GM23248 (cell line): ENCODE results near the gene YKT6. TPM values are rescaled to one million over a fixed set of nuclear protein-coding genes. Genes with fewer than 3 reads are reported as not detected.
A peak's percentile ranks its signal among the peaks of the same experiment; 100 is the strongest.

Experiments used
- DNase-seq: peaks from one replicate; pipeline ENCODE4 v3.0.0-alpha.2; 2015
- H2AFZ ChIP-seq: fragments of 200-600 bp; sonication (generic); 2 replicates; pipeline ENCODE4 v1.6.1; 2016; ENCODE audit warnings: antibody characterized with exemption
- H3F3A ChIP-seq: fragments of 200-600 bp; sonication (generic); 2 replicates; pipeline ENCODE4 v1.6.1; 2016; ENCODE audit warnings: mild to moderate bottlenecking, antibody characterized with exemption, mixed run types; ENCODE audit not compliant: insufficient read depth
- H3K27ac ChIP-seq: fragments of 200-600 bp; sonication (generic); 2 replicates; pipeline ENCODE4 v1.5.1; 2016; ENCODE audit warnings: mild to moderate bottlenecking
- H3K27me3 ChIP-seq: fragments of 200-600 bp; sonication (generic); replicated peaks from 2 replicates; pipeline ENCODE4 v1.6.1; 2016; ENCODE audit warnings: mild to moderate bottlenecking; ENCODE audit not compliant: insufficient read depth
- H3K36me3 ChIP-seq: fragments of 200-600 bp; sonication (generic); 2 replicates; pipeline ENCODE4 v1.6.1; 2016; ENCODE audit warnings: low read depth, mild to moderate bottlenecking
- H3K4me1 ChIP-seq: fragments of 200-600 bp; sonication (generic); 2 replicates; pipeline ENCODE4 v1.6.1; 2016; ENCODE audit warnings: mild to moderate bottlenecking; ENCODE audit not compliant: insufficient read depth
- H3K4me2 ChIP-seq: fragments of 200-600 bp; sonication (generic); one replicate; pipeline ENCODE4 v1.6.1; 2016; ENCODE audit warnings: mild to moderate bottlenecking; ENCODE audit not compliant: unreplicated experiment
- H3K4me3 ChIP-seq: fragments of 200-600 bp; sonication (generic); 2 replicates; pipeline ENCODE4 v1.5.1; 2016; ENCODE audit warnings: mild to moderate bottlenecking
- H3K79me2 ChIP-seq: fragments of 200-600 bp; sonication (generic); 2 replicates; pipeline ENCODE4 v1.6.1; 2016; ENCODE audit warnings: mild to moderate bottlenecking; ENCODE audit not compliant: insufficient read depth
- H3K9ac ChIP-seq: fragments of 200-600 bp; sonication (generic); 2 replicates; pipeline ENCODE4 v1.6.1; 2016; ENCODE audit warnings: mild to moderate bottlenecking
- H3K9me2 ChIP-seq: fragments of 200-600 bp; sonication (generic); 2 replicates; pipeline ENCODE4 v1.6.1; 2016; ENCODE audit warnings: mixed run types, mild to moderate bottlenecking, moderate library complexity; ENCODE audit not compliant: insufficient read depth
- H3K9me3 ChIP-seq: fragments of 200-600 bp; sonication (generic); one replicate; pipeline ENCODE4 v1.6.1; 2017; ENCODE audit warnings: low read depth
- H4K20me1 ChIP-seq: fragments of 200-600 bp; sonication (generic); 2 replicates; pipeline ENCODE4 v1.6.0; 2016; ENCODE audit not compliant: insufficient read depth
- EZH2 ChIP-seq: fragments of 200-600 bp; sonication (generic); IDR thresholded peaks from 2 replicates; pipeline ENCODE4 v1.6.1; 2018; ENCODE audit warnings: antibody characterized with exemption, mild to moderate bottlenecking; ENCODE audit not compliant: insufficient read depth, poor library complexity, severe bottlenecking
- EZH2phosphoT487 ChIP-seq: fragments of 200-600 bp; sonication (generic); IDR thresholded peaks from 2 replicates; pipeline ENCODE4 v1.6.1; 2018; ENCODE audit warnings: antibody characterized with exemption, moderate library complexity, mild to moderate bottlenecking, low read depth; ENCODE audit not compliant: insufficient read depth
- WGBS, 2 experiments: methylation state at CpG; one replicate each; pipeline ENCODE4 v1.1.6; 2015 to 2017; ENCODE audit warnings: low lambda C conversion rate in 2 of 2, low coverage in 1 of 2; ENCODE audit errors: missing lambda C conversion rate in 2 of 2; 5-methylcytosine and 5-hydroxymethylcytosine counted together
- in situ Hi-C: fragments of 300-500 bp; cut with MboI; formaldehyde crosslinking; loops from 2 replicates; pipeline ENCODE4 v1.15.0; 2020
- polyA plus RNA-seq: library from polyadenylated mRNA; unstranded; fragments of >200 nt; fragmentation: Nextera tagmentation; extraction: Ambion mirVana; gene quantifications from 2 replicates; pipeline ENCODE4 v1.2.1, GENCODE V29; 2016
- total RNA-seq: library from RNA; depleted of rRNA; stranded (reverse); fragments of >200 nt; shearing (Covaris generic); gene quantifications from 2 replicates; pipeline ENCODE4 v1.2.3, GENCODE V29; 2014

Gene YKT6
- total and polyA plus RNA-seq, 2 experiments from 2014 or later = 108 to 148 TPM

DNA sequence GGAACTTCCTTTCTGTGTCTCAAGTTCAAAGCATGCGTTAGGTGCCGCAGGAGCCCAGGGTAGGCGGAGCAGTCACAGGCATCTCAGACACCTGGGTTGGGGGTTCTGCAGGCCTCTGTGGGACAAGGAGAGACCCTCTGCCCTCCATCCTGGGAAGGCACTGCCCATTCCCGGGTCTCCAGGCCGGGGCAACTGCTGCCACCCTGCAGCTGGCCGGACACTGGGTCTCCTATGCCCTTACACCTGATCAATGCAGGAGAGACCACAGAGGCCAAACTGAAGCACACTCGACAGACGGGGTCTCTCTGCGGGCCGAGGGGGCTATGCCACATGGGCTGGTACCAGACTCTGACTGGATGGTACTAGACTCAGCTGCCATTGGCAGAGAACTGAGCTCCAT lies 36.9 kb downstream of the YKT6 start:
- no peak overlapping the region for H3K27ac ChIP-seq
- WGBS, 2 experiments = 81 to 84% methylated on average over 10 of the region's 10 CpGs
- no peaks in the 10 kb centered on the region for H3K27me3 ChIP-seq
- H3K9me3 ChIP-seq = no peaks in the 10 kb centered on the region
- H3F3A ChIP-seq = no peaks in the 10 kb centered on the region
- H3K9ac ChIP-seq = no peak overlapping the region
- H2AFZ ChIP-seq = no peak overlapping the region
- DNase-seq = no peak
- no peak overlapping the region for H3K4me3 ChIP-seq
- no peaks in the 10 kb centered on the region for H3K4me1 ChIP-seq
- H3K9me2 ChIP-seq = no peaks in the 10 kb centered on the region
- no peak overlapping the region for H3K4me2 ChIP-seq
- H3K36me3 ChIP-seq = no peaks in the 10 kb centered on the region
- no peaks in the 10 kb centered on the region for H3K79me2 ChIP-seq
- in situ Hi-C loops = no loop called here
- H4K20me1 ChIP-seq = no peaks in the 10 kb centered on the region
- no peak for TF ChIP-seq EZH2
- TF ChIP-seq EZH2phosphoT487 = no peak

DNA sequence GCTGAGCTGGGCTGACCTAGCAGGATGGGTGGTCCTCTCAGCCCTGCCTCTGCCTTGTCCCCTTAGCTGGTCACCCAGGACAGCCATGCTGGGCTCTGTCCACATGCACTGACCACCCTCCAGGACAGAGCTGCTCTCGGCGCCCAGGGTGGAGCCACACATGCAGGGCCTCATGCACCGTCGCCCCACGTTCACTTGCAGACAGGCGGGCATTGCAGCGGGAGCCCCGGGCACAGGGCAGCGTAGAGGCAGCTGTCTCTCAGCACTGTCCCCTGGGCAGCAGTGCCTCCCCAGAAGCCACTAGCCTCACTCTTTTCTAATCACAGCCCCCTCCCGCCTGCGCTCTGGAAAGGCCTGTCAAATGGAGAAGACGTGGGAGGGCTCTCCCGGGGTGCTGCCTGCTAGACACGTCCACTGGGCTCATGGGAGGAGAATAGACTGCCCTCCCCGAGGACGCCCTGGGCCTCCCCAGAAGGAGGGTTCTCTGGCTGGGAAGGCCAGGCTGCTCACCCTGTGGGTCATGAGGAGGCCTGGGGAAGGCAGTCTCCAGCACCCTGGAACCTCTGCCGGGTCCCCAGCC lies 37.4 kb downstream of the YKT6 start:
- Histone ChIP-seq H3K9ac (no peak overlapping the region), H3K4me3 (no peak overlapping the region), H4K20me1 (no peaks in the 10 kb centered on the region), H3K4me1 (no peaks in the 10 kb centered on the region), H3K36me3 (no peaks in the 10 kb centered on the region), H3K27me3 (no peaks in the 10 kb centered on the region), H3K27ac (no peak overlapping the region), H3K4me2 (no peak overlapping the region), H3K79me2 (no peaks in the 10 kb centered on the region), H3F3A (no peaks in the 10 kb centered on the region), H3K9me2 (no peaks in the 10 kb centered on the region), H3K9me3 (no peaks in the 10 kb centered on the region), H2AFZ (no peak overlapping the region)
- TF ChIP-seq EZH2phosphoT487 (no peak), EZH2 (no peak)
- WGBS, 2 experiments = 73 to 79% methylated on average over 17 of the region's 17 CpGs
- in situ Hi-C loops = no loop called here
- DNase-seq = no peak

DNA sequence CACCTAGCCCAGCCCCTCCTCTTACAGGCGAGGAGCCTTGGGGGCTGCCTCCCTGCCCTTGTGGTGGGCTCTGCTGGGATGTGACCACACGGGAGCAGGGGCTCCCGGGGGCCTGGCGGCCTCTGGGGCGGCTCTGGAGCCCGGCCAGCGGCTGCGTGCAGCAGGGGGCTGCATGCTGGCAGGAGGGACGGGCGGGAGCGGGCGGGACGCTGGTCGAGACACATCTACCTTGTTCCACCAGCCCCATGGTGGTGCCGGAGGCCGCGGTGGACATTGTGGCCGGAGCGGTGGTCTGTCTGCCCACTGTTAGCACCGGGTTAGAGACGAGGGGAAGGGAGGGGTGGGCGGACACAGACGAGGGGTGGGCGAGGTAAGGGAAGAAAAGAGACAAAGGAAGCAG lies 38.6 kb downstream of the YKT6 start:
- in situ Hi-C loops = no loop called here
- Histone ChIP-seq H3K4me2 (no peak overlapping the region), H3K9me3 (no peaks in the 10 kb centered on the region), H3K4me3 (no peak overlapping the region), H3K27ac (no peak overlapping the region), H3K36me3 (no peaks in the 10 kb centered on the region), H3K9me2 (no peaks in the 10 kb centered on the region), H2AFZ (no peak overlapping the region), H3K79me2 (no peaks in the 10 kb centered on the region), H4K20me1 (no peaks in the 10 kb centered on the region), H3K4me1 (no peaks in the 10 kb centered on the region), H3F3A (no peaks in the 10 kb centered on the region), H3K9ac (no peak overlapping the region), H3K27me3 (no peaks in the 10 kb centered on the region)
- WGBS, 2 experiments = 42 to 58% methylated on average over 6 to 24 of the region's 24 CpGs
- DNase-seq = no peak
- TF ChIP-seq EZH2 = no peak

DNA sequence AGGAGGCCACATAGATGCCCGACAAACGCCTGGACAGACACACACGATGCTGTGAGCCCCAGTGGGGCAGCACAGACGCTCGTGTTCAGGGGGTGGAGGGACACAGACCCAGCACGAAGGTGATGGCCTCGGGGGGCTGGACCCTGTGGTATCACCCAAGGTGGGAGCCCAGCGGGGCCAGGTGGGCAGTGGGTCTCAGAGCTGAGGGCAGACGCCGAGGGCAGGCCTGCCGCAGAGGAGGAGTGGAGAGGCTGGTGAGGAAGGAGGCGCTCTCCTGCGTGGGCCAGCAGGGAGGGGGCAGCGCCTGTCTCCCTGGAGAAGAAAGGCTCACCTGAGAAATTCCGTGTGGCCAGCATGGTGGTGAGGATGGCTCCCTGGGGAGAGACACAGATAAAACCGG lies 39.6 kb downstream of the YKT6 start:
- H3K27me3 ChIP-seq = no peaks in the 10 kb centered on the region
- H3K9ac ChIP-seq = no peak overlapping the region
- no peaks in the 10 kb centered on the region for H4K20me1 ChIP-seq
- H3K9me2 ChIP-seq = no peaks in the 10 kb centered on the region
- no peak overlapping the region for H3K27ac ChIP-seq
- TF ChIP-seq EZH2 = no peak
- no peak for TF ChIP-seq EZH2phosphoT487
- no peaks in the 10 kb centered on the region for H3K79me2 ChIP-seq
- H3K36me3 ChIP-seq = no peaks in the 10 kb centered on the region
- no peaks in the 10 kb centered on the region for H3K4me1 ChIP-seq
- 47 to 57% methylated on average over 15 to 16 of the region's 16 CpGs for WGBS, 2 experiments
- no peaks in the 10 kb centered on the region for H3K9me3 ChIP-seq
- H3K4me3 ChIP-seq = no peak overlapping the region
- H3K4me2 ChIP-seq = no peak overlapping the region
- H3F3A ChIP-seq = no peaks in the 10 kb centered on the region
- DNase-seq = no peak
- H2AFZ ChIP-seq = no peak overlapping the region
- in situ Hi-C loops = no loop called here

DNA sequence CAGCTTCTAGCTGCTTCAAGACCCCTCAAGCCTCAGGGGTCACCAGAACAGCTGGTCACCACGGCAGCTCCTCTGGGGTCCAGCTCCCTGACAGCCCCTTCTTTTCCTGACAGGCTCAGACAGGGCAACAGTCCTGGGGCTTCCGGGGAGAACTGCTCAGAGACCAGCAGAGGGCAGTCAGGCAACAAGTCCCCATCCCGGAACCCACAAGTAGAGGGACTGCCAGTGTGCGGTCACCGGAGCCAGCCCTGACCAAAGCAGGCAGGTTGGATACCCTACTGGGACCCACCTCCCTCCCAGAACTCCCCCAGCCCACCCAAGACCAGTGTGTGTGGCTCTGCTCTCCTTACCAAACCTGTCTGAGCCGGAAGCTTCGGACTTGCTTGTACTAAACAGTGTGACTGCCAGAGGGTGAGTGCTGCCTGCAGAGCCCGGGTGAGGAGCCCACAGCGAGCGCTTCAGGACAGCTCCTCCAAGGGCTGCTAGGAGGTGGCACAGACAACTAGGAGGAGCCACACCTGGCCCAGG lies 40.3 kb downstream of the YKT6 start:
- H3K4me3 ChIP-seq = peak overlapping the region; percentile 52
- H3K4me2 ChIP-seq = peak overlapping the region; percentile 78
- TF ChIP-seq EZH2 = no peak
- no peak for TF ChIP-seq EZH2phosphoT487
- H4K20me1 ChIP-seq = no peaks in the 10 kb centered on the region
- no peaks in the 10 kb centered on the region for H3F3A ChIP-seq
- WGBS, 2 experiments = 10 to 15% methylated on average over 10 of the region's 10 CpGs
- no peaks in the 10 kb centered on the region for H3K79me2 ChIP-seq
- no peak overlapping the region for H3K27ac ChIP-seq
- H3K9me3 ChIP-seq = no peaks in the 10 kb centered on the region
- peak overlapping the region; percentile 77 for H2AFZ ChIP-seq
- H3K9me2 ChIP-seq = no peaks in the 10 kb centered on the region
- H3K27me3 ChIP-seq = no peaks in the 10 kb centered on the region
- no peak overlapping the region for H3K9ac ChIP-seq
- in situ Hi-C loops = no loop called here
- H3K36me3 ChIP-seq = no peaks in the 10 kb centered on the region
- peak; percentile 94 for DNase-seq
- H3K4me1 ChIP-seq = no peaks in the 10 kb centered on the region
